Thyroid gland (tissue), 4 donors: ENCODE results near the gene TTBK2. TPM values are rescaled to one million over a fixed set of nuclear protein-coding genes. Genes with fewer than 3 reads are reported as not detected.

ENCODE experiments used
- DNase-seq, 2 donors: peaks; one replicate each; pipeline ENCODE4 v3.0.0-alpha.2; 2019
- H3K27ac ChIP-seq, 3 donors: fragments of 200-600 bp; sonication (generic); 1 replicate in 2 of 3; 2 replicates in 1 of 3; pipeline ENCODE4 v1.5.1; 2016 to 2019; ENCODE audit warnings: mild to moderate bottlenecking in 1 of 3, moderate library complexity in 1 of 3
- H3K27me3 ChIP-seq: fragments of 200-600 bp; sonication (generic); one replicate; pipeline ENCODE4 v1.5.1; 2019
- H3K36me3 ChIP-seq, 2 donors: fragments of 200-600 bp; sonication (generic); one replicate each; pipeline ENCODE4 v1.5.1; 2016 to 2019
- H3K4me1 ChIP-seq, 2 donors: fragments of 200-600 bp; sonication (generic); one replicate each; pipeline ENCODE4 v1.5.1; 2017 to 2019
- H3K4me3 ChIP-seq, 3 donors: fragments of 200-600 bp; sonication (generic); replicated peaks in 1 of 3; 1 replicate in 2 of 3; 2 replicates in 1 of 3; pipeline ENCODE4 v1.5.1; 2016; ENCODE audit warnings: mild to moderate bottlenecking in 1 of 3
- H3K9me3 ChIP-seq: fragments of 200-600 bp; sonication (generic); one replicate; pipeline ENCODE4 v1.5.1; 2017
- CTCF ChIP-seq, 6 experiments: fragments of 200-600 bp in 3 of 6; fragments of 450-650 bp in 3 of 6; sonication (generic) in 3 of 6; IDR thresholded peaks; one replicate each; pipeline ENCODE4 v1.5.1; 2016 to 2019; ENCODE audit warnings: antibody characterized with exemption in 6 of 6, mild to moderate bottlenecking in 2 of 6, inconsistent platforms in 1 of 6, moderate library complexity in 1 of 6
- POLR2A ChIP-seq, 2 donors: fragments of 450-650 bp; IDR thresholded peaks; one replicate each; pipeline ENCODE4 v1.6.1; 2017; ENCODE audit warnings: antibody characterized with exemption in 2 of 2, mild to moderate bottlenecking in 2 of 2, moderate library complexity in 1 of 2
- WGBS, 2 donors: methylation state at CpG; one replicate each; pipeline ENCODE4 v1.1.5; 2017; 5-methylcytosine and 5-hydroxymethylcytosine counted together
- intact Hi-C: fragments of 100-400 bp; cut with DNase I; formaldehyde crosslinking; loops from one replicate; pipeline ENCODE4 v1.15.1; 2023
- total RNA-seq, 4 donors: library from RNA; depleted of rRNA; stranded (reverse); fragments of >200 nt; gene quantifications; one replicate each; pipeline ENCODE4 v1.2.3, GENCODE V29; 2016

TTBK2 gene
- total RNA-seq, 4 donors from 2014 or later, result 15.7 to 26.9 (median 20.0) TPM

DNA sequence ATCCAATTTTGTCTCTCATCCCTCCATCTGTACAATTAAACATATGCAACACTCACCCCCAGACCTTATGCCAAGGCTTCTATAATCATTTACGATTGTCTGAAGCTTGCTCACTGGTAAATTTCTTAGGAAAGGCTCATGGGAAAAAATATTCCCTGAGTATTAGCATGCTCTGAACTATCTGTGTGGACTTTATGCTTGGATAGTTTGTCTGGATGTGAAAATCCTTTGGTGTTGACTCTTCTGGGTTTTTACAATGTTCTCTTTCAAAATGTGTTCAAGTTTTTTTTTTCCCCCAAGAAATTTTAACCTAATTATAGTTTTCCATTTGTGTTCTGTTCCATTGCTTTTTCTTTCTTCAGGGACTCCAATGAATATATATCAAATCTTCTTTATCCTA lies 19.9 kb upstream of the TTBK2 start:
- 85 to 90% methylated on average over 1 of the region's 1 CpG for WGBS, 2 donors
- Histone ChIP-seq H3K9me3 (no peaks in the 10 kb centered on the region), H3K27me3 (no peaks in the 10 kb centered on the region), H3K27ac (no peak overlapping the region), H3K4me3 (no peak overlapping the region), H3K36me3 (peaks cover 10 to 14% of the 10 kb centered on the region in 2 donors), H3K4me1 (no peaks in the 10 kb centered on the region)
- TF ChIP-seq POLR2A (IDR thresholded peaks at IDR 0.05) (no peak), CTCF (IDR thresholded peaks at IDR 0.05) (no peak)
- no peak for DNase-seq
- intact Hi-C loops, result no loop called here

- intact Hi-C loops, result no loop called here
These were observed 19.3 kb upstream of the TTBK2 start for GRCh38 chr15:42939841-42940240.

DNA sequence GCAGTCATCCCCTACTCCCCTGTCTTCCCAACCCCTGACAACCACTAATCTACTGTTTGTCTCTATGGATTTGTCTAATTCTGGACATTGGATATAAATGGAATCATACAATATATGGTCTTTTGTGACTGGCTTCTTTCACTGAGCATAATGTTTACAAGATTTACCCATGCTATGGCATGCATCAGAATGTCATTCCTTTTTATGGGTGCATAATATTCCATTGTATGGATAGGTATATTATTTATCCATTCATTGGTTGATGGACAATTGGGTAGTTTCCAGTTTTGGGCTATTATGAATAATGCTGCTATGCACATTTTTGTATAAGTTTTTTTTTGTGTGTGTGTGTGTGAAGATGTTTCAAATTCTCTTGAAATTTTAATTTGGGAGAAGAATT lies 16.6 kb upstream of the TTBK2 start:
- no peaks in the 10 kb centered on the region for H3K36me3 ChIP-seq
- H3K27ac ChIP-seq, result no peak overlapping the region
- H3K27me3 ChIP-seq, result no peaks in the 10 kb centered on the region
- H3K4me3 ChIP-seq, result no peak overlapping the region
- no peaks in the 10 kb centered on the region for H3K4me1 ChIP-seq
- DNase-seq, result no peak
- TF ChIP-seq CTCF (IDR thresholded peaks at IDR 0.05) (no peak), POLR2A (IDR thresholded peaks at IDR 0.05) (no peak)
- intact Hi-C loops, result no loop called here
- H3K9me3 ChIP-seq, result no peaks in the 10 kb centered on the region

More at GRCh38 chr15:42939841-42940240, 19.3 kb upstream of the TTBK2 start:
- no peak overlapping the region for H3K27ac ChIP-seq
- H3K4me3 ChIP-seq, result no peak overlapping the region
- 93 to 95% methylated on average over 4 to 6 of the region's 8 CpGs for WGBS, 2 donors
- no peaks in the 10 kb centered on the region for H3K27me3 ChIP-seq
- no peaks in the 10 kb centered on the region for H3K9me3 ChIP-seq
- peaks cover 7 to 9% of the 10 kb centered on the region in 2 donors for H3K36me3 ChIP-seq
- DNase-seq, result no peak
- no peaks in the 10 kb centered on the region for H3K4me1 ChIP-seq
- TF ChIP-seq CTCF (IDR thresholded peaks at IDR 0.05) (no peak), POLR2A (IDR thresholded peaks at IDR 0.05) (no peak)

DNA sequence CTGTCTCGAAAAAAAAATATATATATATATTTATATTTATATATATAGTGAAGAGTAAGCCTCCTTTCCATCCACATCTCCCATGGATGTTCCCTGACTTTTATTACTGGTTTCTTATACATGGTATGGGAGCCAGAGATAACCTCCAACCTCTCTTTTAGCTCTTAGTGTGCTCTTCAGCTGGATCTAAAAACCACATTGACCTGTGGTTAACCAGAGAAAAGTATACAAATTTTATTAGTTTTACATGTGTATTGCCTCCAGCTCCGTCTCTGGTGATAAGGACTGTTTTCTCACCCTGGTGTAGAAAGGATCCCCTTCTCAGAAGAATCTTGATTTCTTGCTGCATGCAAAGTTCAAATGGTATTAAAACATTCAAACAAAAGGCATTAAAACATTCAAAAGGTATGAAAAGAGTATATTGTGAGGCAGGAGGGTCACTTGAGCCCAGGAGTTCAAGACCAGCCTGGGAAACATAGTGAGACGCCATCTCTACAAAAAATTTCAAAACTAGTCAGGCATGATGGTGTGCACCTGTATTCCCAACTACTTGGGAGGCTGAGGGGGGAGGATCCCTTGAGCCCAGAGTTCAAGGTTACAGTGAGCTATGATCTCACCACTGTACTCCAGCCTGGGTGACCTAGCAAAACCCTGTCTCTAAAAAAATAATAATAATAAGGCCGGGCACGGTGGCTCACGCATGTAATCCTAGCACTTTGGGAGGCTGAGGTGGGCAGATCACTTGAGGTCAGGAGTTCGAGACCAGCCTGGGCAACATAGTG lies 13.5 kb upstream of the TTBK2 start:
- Histone ChIP-seq H3K27me3 (no peaks in the 10 kb centered on the region), H3K4me1 (no peaks in the 10 kb centered on the region), H3K4me3 (no peak overlapping the region), H3K9me3 (no peaks in the 10 kb centered on the region), H3K36me3 (no peaks in the 10 kb centered on the region), H3K27ac (no peak overlapping the region)
- 78 to 87% methylated on average over 7 of the region's 7 CpGs for WGBS, 2 donors
- DNase-seq, result no peak
- no peak for TF ChIP-seq CTCF (IDR thresholded peaks at IDR 0.05)
- no peak for TF ChIP-seq POLR2A (IDR thresholded peaks at IDR 0.05)
- intact Hi-C loops, result no loop called here

- no peaks in the 10 kb centered on the region for H3K36me3 ChIP-seq
- no peak overlapping the region for H3K27ac ChIP-seq
- no peak overlapping the region for H3K4me3 ChIP-seq
- WGBS, 2 donors, result 95 to 98% methylated on average over 2 of the region's 2 CpGs
- H3K9me3 ChIP-seq, result no peaks in the 10 kb centered on the region
- no peaks in the 10 kb centered on the region for H3K4me1 ChIP-seq
- H3K27me3 ChIP-seq, result no peaks in the 10 kb centered on the region
- TF ChIP-seq CTCF (IDR thresholded peaks at IDR 0.05) (no peak), POLR2A (IDR thresholded peaks at IDR 0.05) (no peak)
- no peak for DNase-seq
- intact Hi-C loops, result no loop called here
These were observed 12.4 kb upstream of the TTBK2 start for GRCh38 chr15:42932833-42933515.
